ENCODE results near the gene FKBP8.
A peak's percentile ranks its signal among the peaks of the same experiment; 100 is the strongest.
"Not testable (repeated sequence)": the region's sequence is repeated elsewhere in the genome, so short reads cannot be mapped to it uniquely, and the experiment has no call there.

Gene FKBP8

GRCh38 chr19:18542941-18543813, at the start of gene FKBP8:
Gene FKBP8 (minus strand): TSS chr19:18543573. CDS start chr19:18541970, 1,603 bp downstream.
- Mint-ChIP-seq H3K9me3 (no peaks in the 10 kb centered on the region), H3K27ac (peak within 1 kb of the TSS; percentile 94), H3K4me3 (peak within 1 kb of the TSS; percentile 88), H3K27me3 (no peaks in the 10 kb centered on the region), H3K36me3 (ENCODE audit: low read depth) (peaks cover 8% of the 10 kb centered on the region), H3K4me1 (ENCODE audit: low read depth) (peaks cover 34% of the 10 kb centered on the region)

GRCh38 chr19:18592732-18593131, 49.4 kb upstream of the FKBP8 start:
- not testable (repeated sequence) for H3K9me3 Mint-ChIP-seq, H3K4me3 Mint-ChIP-seq, H3K27ac Mint-ChIP-seq, H3K27me3 Mint-ChIP-seq
- peaks cover 39% of the 10 kb centered on the region for H3K4me1 Mint-ChIP-seq (ENCODE audit: low read depth)
- H3K36me3 Mint-ChIP-seq (ENCODE audit: low read depth) = peaks cover 21% of the 10 kb centered on the region

GRCh38 chr19:18591735-18592385, 48.5 kb upstream of the FKBP8 start:
- Mint-ChIP-seq H3K4me1 (ENCODE audit: low read depth) (peaks cover 43% of the 10 kb centered on the region), H3K9me3 (no peaks in the 10 kb centered on the region), H3K4me3 (no peak overlapping the region), H3K27ac (peak overlapping the region; percentile 45), H3K36me3 (ENCODE audit: low read depth) (peaks cover 21% of the 10 kb centered on the region), H3K27me3 (no peaks in the 10 kb centered on the region)

- peaks cover 21% of the 10 kb centered on the region for H3K36me3 Mint-ChIP-seq (ENCODE audit: low read depth)
- H3K9me3 Mint-ChIP-seq = no peaks in the 10 kb centered on the region
- H3K4me1 Mint-ChIP-seq (ENCODE audit: low read depth) = peaks cover 48% of the 10 kb centered on the region
- H3K27ac Mint-ChIP-seq = peak overlapping the region; percentile 67
- H3K27me3 Mint-ChIP-seq = no peaks in the 10 kb centered on the region
- H3K4me3 Mint-ChIP-seq = peak overlapping the region; percentile 93
Measured at GRCh38 chr19:18590273-18591272, 47.2 kb upstream of the FKBP8 start.

- peaks cover 21% of the 10 kb centered on the region for H3K36me3 Mint-ChIP-seq (ENCODE audit: low read depth)
- H3K4me1 Mint-ChIP-seq (ENCODE audit: low read depth) = peaks cover 44% of the 10 kb centered on the region
- H3K9me3 Mint-ChIP-seq = no peaks in the 10 kb centered on the region
- H3K27ac Mint-ChIP-seq = peak overlapping the region; percentile 96
- H3K27me3 Mint-ChIP-seq = no peaks in the 10 kb centered on the region
- H3K4me3 Mint-ChIP-seq = peak overlapping the region; percentile 93
Measured at GRCh38 chr19:18589380-18590272, 46.3 kb upstream of the FKBP8 start.

- Mint-ChIP-seq H3K27me3 (no peaks in the 10 kb centered on the region), H3K27ac (peak within 1 kb of the TSS; percentile 96), H3K4me1 (ENCODE audit: low read depth) (peaks cover 42% of the 10 kb centered on the region), H3K36me3 (ENCODE audit: low read depth) (peaks cover 21% of the 10 kb centered on the region), H3K9me3 (no peaks in the 10 kb centered on the region), H3K4me3 (peak within 1 kb of the TSS; percentile 93)
Measured at GRCh38 chr19:18588611-18589379, 45.4 kb upstream of the FKBP8 start, which contains the start of gene REX1BD. Gene REX1BD (plus strand): TSS chr19:18588798. CDS start chr19:18588802, 4 bp downstream.

GRCh38 chr19:18587962-18588610, 44.7 kb upstream of the FKBP8 start:
- H3K36me3 Mint-ChIP-seq (ENCODE audit: low read depth) = peaks cover 21% of the 10 kb centered on the region
- H3K4me1 Mint-ChIP-seq (ENCODE audit: low read depth) = peaks cover 38% of the 10 kb centered on the region
- peak overlapping the region; percentile 90 for H3K27ac Mint-ChIP-seq
- no peaks in the 10 kb centered on the region for H3K9me3 Mint-ChIP-seq
- H3K27me3 Mint-ChIP-seq = no peaks in the 10 kb centered on the region
- peak overlapping the region; percentile 93 for H3K4me3 Mint-ChIP-seq

- Mint-ChIP-seq H3K27me3 (no peaks in the 10 kb centered on the region), H3K9me3 (no peaks in the 10 kb centered on the region), H3K27ac (no peak overlapping the region)
Measured at GRCh38 chr19:18587561-18587960, 44.2 kb upstream of the FKBP8 start.

GRCh38 chr19:18586306-18586705, 42.9 kb upstream of the FKBP8 start:
- Mint-ChIP-seq H3K36me3 (ENCODE audit: low read depth) (peaks cover 14% of the 10 kb centered on the region), H3K4me1 (ENCODE audit: low read depth) (peaks cover 38% of the 10 kb centered on the region), H3K27ac (no peak overlapping the region), H3K27me3 (no peaks in the 10 kb centered on the region), H3K9me3 (no peaks in the 10 kb centered on the region), H3K4me3 (no peak overlapping the region)

More at GRCh38 chr19:18587561-18587960, 44.2 kb upstream of the FKBP8 start:
- peak overlapping the region; percentile 93 for H3K4me3 Mint-ChIP-seq
- peaks cover 21% of the 10 kb centered on the region for H3K36me3 Mint-ChIP-seq (ENCODE audit: low read depth)
- H3K4me1 Mint-ChIP-seq (ENCODE audit: low read depth) = peaks cover 38% of the 10 kb centered on the region

- peaks cover 10% of the 10 kb centered on the region for H3K4me1 Mint-ChIP-seq (ENCODE audit: low read depth)
Measured at GRCh38 chr19:18580311-18580710, 36.9 kb upstream of the FKBP8 start.

GRCh38 chr19:18577365-18577914, 34.1 kb upstream of the FKBP8 start:
- H3K9me3 Mint-ChIP-seq = no peaks in the 10 kb centered on the region
- H3K36me3 Mint-ChIP-seq (ENCODE audit: low read depth) = peaks cover 54% of the 10 kb centered on the region
- no peak overlapping the region for H3K27ac Mint-ChIP-seq
- H3K27me3 Mint-ChIP-seq = no peaks in the 10 kb centered on the region
- no peak overlapping the region for H3K4me3 Mint-ChIP-seq
- peaks cover 33% of the 10 kb centered on the region for H3K4me1 Mint-ChIP-seq (ENCODE audit: low read depth)

More at GRCh38 chr19:18580311-18580710, 36.9 kb upstream of the FKBP8 start:
- no peaks in the 10 kb centered on the region for H3K27me3 Mint-ChIP-seq
- peaks cover 28% of the 10 kb centered on the region for H3K36me3 Mint-ChIP-seq (ENCODE audit: low read depth)
- no peaks in the 10 kb centered on the region for H3K9me3 Mint-ChIP-seq
- no peak overlapping the region for H3K27ac Mint-ChIP-seq
- no peak overlapping the region for H3K4me3 Mint-ChIP-seq

GRCh38 chr19:18576383-18576782, 33.0 kb upstream of the FKBP8 start:
- no peak overlapping the region for H3K4me3 Mint-ChIP-seq
- no peaks in the 10 kb centered on the region for H3K9me3 Mint-ChIP-seq
- peaks cover 36% of the 10 kb centered on the region for H3K4me1 Mint-ChIP-seq (ENCODE audit: low read depth)
- H3K27me3 Mint-ChIP-seq = no peaks in the 10 kb centered on the region
- no peak overlapping the region for H3K27ac Mint-ChIP-seq
- H3K36me3 Mint-ChIP-seq (ENCODE audit: low read depth) = peaks cover 64% of the 10 kb centered on the region
